Measurements from ENCODE around the gene SCAMP1.

DNA sequence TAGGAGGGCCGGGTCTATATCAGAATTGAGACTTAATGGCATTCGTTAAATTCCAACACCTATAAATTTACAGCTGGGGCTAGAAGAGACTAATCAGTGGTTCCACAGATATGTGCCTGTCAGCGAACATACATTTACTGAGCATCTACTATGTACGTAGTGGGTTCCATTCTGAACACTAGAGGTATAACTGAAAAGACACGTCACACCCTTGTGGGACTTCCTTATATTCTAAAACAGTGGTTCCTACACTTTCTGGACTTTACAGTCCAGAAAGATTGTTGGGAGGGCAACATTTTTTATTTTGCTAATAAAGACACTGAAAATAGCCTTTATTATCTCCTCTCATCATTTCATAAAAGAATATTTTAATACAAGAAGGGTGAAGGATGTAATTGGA, 140.5 kb downstream of the SCAMP1 start:
- TF ChIP-seq, protein P1, sequence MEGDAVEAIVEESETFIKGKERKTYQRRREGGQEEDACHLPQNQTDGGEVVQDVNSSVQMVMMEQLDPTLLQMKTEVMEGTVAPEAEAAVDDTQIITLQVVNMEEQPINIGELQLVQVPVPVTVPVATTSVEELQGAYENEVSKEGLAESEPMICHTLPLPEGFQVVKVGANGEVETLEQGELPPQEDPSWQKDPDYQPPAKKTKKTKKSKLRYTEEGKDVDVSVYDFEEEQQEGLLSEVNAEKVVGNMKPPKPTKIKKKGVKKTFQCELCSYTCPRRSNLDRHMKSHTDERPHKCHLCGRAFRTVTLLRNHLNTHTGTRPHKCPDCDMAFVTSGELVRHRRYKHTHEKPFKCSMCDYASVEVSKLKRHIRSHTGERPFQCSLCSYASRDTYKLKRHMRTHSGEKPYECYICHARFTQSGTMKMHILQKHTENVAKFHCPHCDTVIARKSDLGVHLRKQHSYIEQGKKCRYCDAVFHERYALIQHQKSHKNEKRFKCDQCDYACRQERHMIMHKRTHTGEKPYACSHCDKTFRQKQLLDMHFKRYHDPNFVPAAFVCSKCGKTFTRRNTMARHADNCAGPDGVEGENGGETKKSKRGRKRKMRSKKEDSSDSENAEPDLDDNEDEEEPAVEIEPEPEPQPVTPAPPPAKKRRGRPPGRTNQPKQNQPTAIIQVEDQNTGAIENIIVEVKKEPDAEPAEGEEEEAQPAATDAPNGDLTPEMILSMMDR (IDR thresholded peaks at IDR 0.05) = no peak
- TF ChIP-seq POLR2A (IDR thresholded peaks at IDR 0.05) = no peak

Data from breast epithelium (tissue), 3 donors.